Hepatocyte (in vitro differentiated cells): ENCODE data around the gene EVC2.

ENCODE experiments used
- CTCF ChIP-seq: fragments of 200-600 bp; sonication (generic); IDR thresholded peaks from 2 replicates; pipeline ENCODE4 v1.5.1; 2016; ENCODE audit warnings: antibody characterized with exemption, mild to moderate bottlenecking; ENCODE audit not compliant: poor library complexity
- EZH2 ChIP-seq: fragments of 200-600 bp; sonication (generic); IDR thresholded peaks from 2 replicates; pipeline ENCODE4 v1.6.1; 2016; ENCODE audit warnings: antibody characterized with exemption, mild to moderate bottlenecking, borderline replicate concordance

- no peak for TF ChIP-seq EZH2
- no peak for TF ChIP-seq CTCF
Measured at GRCh38 chr4:5742388-5742787, 34.0 kb upstream of the EVC2 start.
